K562 (cell line): ENCODE results near the gene PRM1. TPM values are rescaled to one million over a fixed set of nuclear protein-coding genes. Genes with fewer than 3 reads are reported as not detected.

Source experiments
- ATAC-seq: fragments of 200-7000 bp; cut with Tn5 transposase; 3 replicates; pipeline ENCODE4 v1.9.1; 2020; ENCODE audit warnings: moderate library complexity
- BruUV-seq: library from RNA; stranded (reverse); fragments of 400-500 nt; replicated peaks from 2 replicates; lab custom pipeline; 2021; lab: Mats Ljungman, UMichigan
- CTCF ChIA-PET: fragments of 300-600 bp; formaldehyde crosslinking; extraction: SDS; loops from one replicate; lab custom pipeline; 2021; ENCODE audit warnings: low intra/inter-chr PET ratio; lab: Yijun Ruan, JAX
- POLR2A ChIA-PET: fragments of 300-600, 350-650 bp; sonication (Branson Sonifier 250); formaldehyde crosslinking; extraction: SDS; loops from one replicate; lab custom pipeline; 2021; ENCODE audit warnings: antibody characterized with exemption, inconsistent platforms; lab: Yijun Ruan, JAX
- DNase-seq, 4 experiments: peaks; one replicate each; pipeline versions ENCODE4 v3.0.0 to v3.0.0-alpha.2; 2011 to 2018; ENCODE audit warnings: low spot score in 3 of 4, mixed read lengths in 3 of 4; ENCODE audit errors: extremely low read depth in 1 of 4
- FAIRE-seq: peaks from 2 replicates; lab custom pipeline; 2011; peaks lifted over from hg19 to GRCh38; lab: Jason Lieb, UNC
- H2AFZ ChIP-seq: 2 replicates; pipeline ENCODE4 v1.6.0; 2011; ENCODE audit warnings: low read depth, low read length, control low read depth, inconsistent platforms
- H3K27ac ChIP-seq: fragments of 200-600 bp; 3 replicates; pipeline ENCODE4 v1.8.0; 2011; ENCODE audit warnings: low read depth, mild to moderate bottlenecking, control low read depth, inconsistent platforms, low read length, moderate library complexity, mixed read lengths; ENCODE audit errors: extremely low read depth
- H3K27me3 ChIP-seq, 2 experiments: fragments of 300-600 bp in 1 of 2; 2 replicates in 1 of 2; 3 replicates in 1 of 2; pipeline versions ENCODE4 v1.6.0 to v1.8.0; 2011; ENCODE audit warnings: inconsistent platforms in 2 of 2, low read length in 2 of 2, mild to moderate bottlenecking in 1 of 2, mixed read lengths in 1 of 2, moderate library complexity in 1 of 2; ENCODE audit not compliant: control insufficient read depth in 2 of 2, insufficient read depth in 2 of 2
- H3K36me3 ChIP-seq: fragments of 300-600 bp; 3 replicates; pipeline ENCODE4 v1.8.0; 2011; ENCODE audit warnings: mild to moderate bottlenecking, low read length, inconsistent platforms; ENCODE audit not compliant: control insufficient read depth, insufficient read depth
- H3K4me1 ChIP-seq, 2 experiments: fragments of 200-600 bp in 1 of 2; replicated peaks in 1 of 2; 2 replicates in 1 of 2; 3 replicates in 1 of 2; pipeline versions ENCODE4 v1.5.1 to v1.8.0; 2011; ENCODE audit warnings: inconsistent platforms in 2 of 2, low read length in 2 of 2, mild to moderate bottlenecking in 1 of 2, mixed read lengths in 1 of 2, moderate library complexity in 1 of 2; ENCODE audit not compliant: control insufficient read depth in 2 of 2, insufficient read depth in 2 of 2
- H3K4me2 ChIP-seq: 2 replicates; pipeline ENCODE4 v1.6.1; 2011; ENCODE audit warnings: low read length, control low read depth, inconsistent platforms, mixed read lengths; ENCODE audit not compliant: insufficient read depth
- H3K4me3 ChIP-seq: fragments of 200-600 bp; sonication (generic), shearing (Covaris generic); 2 replicates; pipeline ENCODE4 v1.5.1; 2016; ENCODE audit warnings: control low read depth, inconsistent platforms
- H3K79me2 ChIP-seq: fragments of 200-600 bp; 3 replicates; pipeline ENCODE4 v1.8.0; 2011; ENCODE audit warnings: low read length, inconsistent platforms; ENCODE audit not compliant: control insufficient read depth, insufficient read depth
- H3K9ac ChIP-seq, 2 experiments: 2 replicates each; pipeline versions ENCODE4 v1.6.0 to v1.6.1; 2011; ENCODE audit warnings: low read depth in 2 of 2, low read length in 2 of 2, control low read depth in 1 of 2, inconsistent platforms in 1 of 2, mild to moderate bottlenecking in 1 of 2, mixed read lengths in 1 of 2; ENCODE audit not compliant: insufficient read depth in 1 of 2
- H3K9me1 ChIP-seq: one replicate; pipeline ENCODE4 v1.6.0; 2011; ENCODE audit warnings: inconsistent platforms, mild to moderate bottlenecking, low read length, moderate library complexity; ENCODE audit not compliant: control insufficient read depth, insufficient read depth
- H3K9me3 ChIP-seq: replicated peaks from 2 replicates; pipeline ENCODE4 v1.5.1; 2011; ENCODE audit warnings: low read depth, low read length, inconsistent platforms; ENCODE audit not compliant: control insufficient read depth, insufficient read depth
- H4K20me1 ChIP-seq: replicated peaks from 2 replicates; pipeline ENCODE4 v1.6.1; 2011; ENCODE audit warnings: low read length, inconsistent platforms, mixed read lengths; ENCODE audit not compliant: control insufficient read depth, insufficient read depth
- GTF2A2 ChIP-seq: IDR thresholded peaks from 2 replicates; pipeline ENCODE4 v1.6.1; 2016; ENCODE audit warnings: mild to moderate bottlenecking, missing genetic modification characterization, missing compliant biosample characterization
- HNRNPUL1 ChIP-seq: fragments of 200-400 bp; formaldehyde crosslinking; IDR thresholded peaks from 2 replicates; pipeline ENCODE4 v1.6.1; 2017; ENCODE audit warnings: low read length
- NBN ChIP-seq: fragments of 450-650 bp; IDR thresholded peaks from 2 replicates; pipeline ENCODE4 v1.6.1; 2016; ENCODE audit warnings: low read depth, mild to moderate bottlenecking
- POLR3A ChIP-seq: IDR thresholded peaks from 2 replicates; pipeline ENCODE4 v1.6.1; 2011; ENCODE audit warnings: borderline replicate concordance, mild to moderate bottlenecking, moderate library complexity; ENCODE audit not compliant: insufficient read length, insufficient read depth; ENCODE audit errors: extremely low read depth
- SMAD4 ChIP-seq: fragments of 250-450 bp; sonication (Bioruptor Pico); conservative IDR thresholded peaks from 2 replicates; pipeline ENCODE4 v1.8.0; 2021; ENCODE audit warnings: inconsistent platforms, mild to moderate bottlenecking, moderate library complexity
- U2AF2 ChIP-seq: fragments of 200-400 bp; formaldehyde crosslinking; optimal IDR thresholded peaks from 2 replicates; pipeline ENCODE3; 2017; ENCODE audit warnings: low read depth, mild to moderate bottlenecking, low read length
- ZBTB2 ChIP-seq: fragments of 450-650 bp; IDR thresholded peaks from 2 replicates; pipeline ENCODE4 v1.6.1; 2016; ENCODE audit warnings: antibody characterized with exemption
- in situ Hi-C: fragments of 300-500 bp; cut with MboI; formaldehyde crosslinking; loops from 4 replicates; pipeline ENCODE4 v1.15.0; 2018; ENCODE audit warnings: inconsistent platforms, mixed read lengths
- intact Hi-C: fragments of 100-400 bp; cut with micrococcal nuclease; formaldehyde crosslinking; loops from 2 replicates; pipeline ENCODE4 v1.14.2; 2022
- polyA plus RNA-seq, 8 experiments: library from polyadenylated mRNA; depleted of rRNA in 4 of 8; stranded (reverse) in 5 of 8; unstranded in 3 of 8; fragments of >200 nt; fragmentation: Nextera tagmentation in 2 of 8; fragmentation: Illumina TruSeq in 1 of 8; extraction: Ambion mirVana in 2 of 8; extraction: Trizol in 1 of 8; gene quantifications; 2 replicates each; pipeline versions ENCODE4 v1.2.1 to v1.2.3, GENCODE V29; 2011 to 2014; ENCODE audit warnings: inconsistent platforms in 1 of 8, missing spikeins in 1 of 8
- total RNA-seq, 7 experiments: library from RNA; depleted of rRNA in 6 of 7; stranded (reverse); fragments of >200 nt in 6 of 7; fragmentation: Illumina TruSeq in 2 of 7; extraction: Trizol in 2 of 7; gene quantifications; 2 replicates each; pipeline versions ENCODE4 v1.2.1 to v1.2.3, GENCODE V29; 2011 to 2021; ENCODE audit warnings: low replicate concordance in 1 of 7
- TF ChIP-seq, protein P1 (sequence below), 2 experiments: fragments of 150-350 bp in 1 of 2; IDR thresholded peaks; 2 replicates each; pipeline ENCODE4 v1.6.1; 2012 to 2016; ENCODE audit warnings: low read depth in 2 of 2, low read length in 2 of 2, mild to moderate bottlenecking in 1 of 2, moderate library complexity in 1 of 2
- TF ChIP-seq, protein P2 (sequence below): sonication (generic); formaldehyde crosslinking; IDR thresholded peaks from 2 replicates; pipeline ENCODE4 v1.8.0; 2022; ENCODE audit warnings: missing genetic modification reagents, mild to moderate bottlenecking, moderate library complexity, borderline replicate concordance

Gene PRM1
- total and polyA plus RNA-seq, 9 of the 15 experiments (the other 6 are each of a cell fraction or from before 2014, with no cell fraction given), result not detected

DNA sequence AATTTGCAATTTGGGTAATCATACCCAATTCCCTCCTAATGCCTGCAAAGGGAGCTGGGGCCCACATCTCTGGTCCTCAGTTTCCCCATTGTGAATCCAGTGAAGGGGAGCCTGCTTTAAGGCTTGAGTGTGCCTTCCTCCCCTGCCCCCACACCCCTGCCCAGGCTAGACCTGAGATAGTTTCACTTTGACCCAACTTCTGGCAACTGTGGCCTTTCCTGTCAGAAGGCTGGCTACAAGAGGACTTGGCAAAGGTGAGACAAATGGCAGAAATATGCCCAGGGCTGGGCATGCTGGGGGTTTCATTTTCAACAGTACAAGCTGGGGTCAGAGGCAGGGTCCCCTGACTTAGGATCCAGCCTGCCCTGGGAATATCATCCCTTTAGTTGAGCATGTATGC, 35.1 kb downstream of the PRM1 start:
- ATAC-seq (no peak), FAIRE-seq (no peak)
- CTCF ChIA-PET, result no interaction called here
- in situ Hi-C loops, result no loop called here
- no TSS peak for BruUV-seq
- Histone ChIP-seq H3K4me1 (peaks cover 9 to 14% of the 10 kb centered on the region in 2 experiments; a peak in 4 of 5 replicates), H3K9me1 (no peaks in the 10 kb centered on the region), H4K20me1 (no peaks in the 10 kb centered on the region; the same call in 1 of the 2 replicates), H3K36me3 (no peaks in the 10 kb centered on the region), H3K4me3 (no peak overlapping the region), H3K27me3 (no peaks in the 10 kb centered on the region)
- intact Hi-C loops, result no loop called here
- no peak for TF ChIP-seq GTF2A2
- no peak for TF ChIP-seq U2AF2
- no peak for TF ChIP-seq HNRNPUL1
- TF ChIP-seq NBN, result no peak
- TF ChIP-seq, protein P1, sequence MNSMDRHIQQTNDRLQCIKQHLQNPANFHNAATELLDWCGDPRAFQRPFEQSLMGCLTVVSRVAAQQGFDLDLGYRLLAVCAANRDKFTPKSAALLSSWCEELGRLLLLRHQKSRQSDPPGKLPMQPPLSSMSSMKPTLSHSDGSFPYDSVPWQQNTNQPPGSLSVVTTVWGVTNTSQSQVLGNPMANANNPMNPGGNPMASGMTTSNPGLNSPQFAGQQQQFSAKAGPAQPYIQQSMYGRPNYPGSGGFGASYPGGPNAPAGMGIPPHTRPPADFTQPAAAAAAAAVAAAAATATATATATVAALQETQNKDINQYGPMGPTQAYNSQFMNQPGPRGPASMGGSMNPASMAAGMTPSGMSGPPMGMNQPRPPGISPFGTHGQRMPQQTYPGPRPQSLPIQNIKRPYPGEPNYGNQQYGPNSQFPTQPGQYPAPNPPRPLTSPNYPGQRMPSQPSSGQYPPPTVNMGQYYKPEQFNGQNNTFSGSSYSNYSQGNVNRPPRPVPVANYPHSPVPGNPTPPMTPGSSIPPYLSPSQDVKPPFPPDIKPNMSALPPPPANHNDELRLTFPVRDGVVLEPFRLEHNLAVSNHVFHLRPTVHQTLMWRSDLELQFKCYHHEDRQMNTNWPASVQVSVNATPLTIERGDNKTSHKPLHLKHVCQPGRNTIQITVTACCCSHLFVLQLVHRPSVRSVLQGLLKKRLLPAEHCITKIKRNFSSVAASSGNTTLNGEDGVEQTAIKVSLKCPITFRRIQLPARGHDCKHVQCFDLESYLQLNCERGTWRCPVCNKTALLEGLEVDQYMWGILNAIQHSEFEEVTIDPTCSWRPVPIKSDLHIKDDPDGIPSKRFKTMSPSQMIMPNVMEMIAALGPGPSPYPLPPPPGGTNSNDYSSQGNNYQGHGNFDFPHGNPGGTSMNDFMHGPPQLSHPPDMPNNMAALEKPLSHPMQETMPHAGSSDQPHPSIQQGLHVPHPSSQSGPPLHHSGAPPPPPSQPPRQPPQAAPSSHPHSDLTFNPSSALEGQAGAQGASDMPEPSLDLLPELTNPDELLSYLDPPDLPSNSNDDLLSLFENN (IDR thresholded peaks at IDR 0.05; ENCODE audit: low read depth in 2 of 2, low read length in 2 of 2), result no peak
- no peak for TF ChIP-seq ZBTB2
- no peak for TF ChIP-seq SMAD4 (CRISPR knock-in tag)
- no peak for TF ChIP-seq POLR3A
- TF ChIP-seq, protein P2, sequence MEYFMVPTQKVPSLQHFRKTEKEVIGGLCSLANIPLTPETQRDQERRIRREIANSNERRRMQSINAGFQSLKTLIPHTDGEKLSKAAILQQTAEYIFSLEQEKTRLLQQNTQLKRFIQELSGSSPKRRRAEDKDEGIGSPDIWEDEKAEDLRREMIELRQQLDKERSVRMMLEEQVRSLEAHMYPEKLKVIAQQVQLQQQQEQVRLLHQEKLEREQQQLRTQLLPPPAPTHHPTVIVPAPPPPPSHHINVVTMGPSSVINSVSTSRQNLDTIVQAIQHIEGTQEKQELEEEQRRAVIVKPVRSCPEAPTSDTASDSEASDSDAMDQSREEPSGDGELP (CRISPR knock-in tag), result no peak
- TF ChIP-seq, all 486 proteins: peak for 0
- Histone ChIP-seq H3K9ac (no peak overlapping the region; a peak in 1 of 4 replicates), H3K79me2 (no peaks in the 10 kb centered on the region), H3K27ac (no peak overlapping the region), H2AFZ (no peak overlapping the region), H3K9me3 (no peaks in the 10 kb centered on the region), H3K4me2 (no peak overlapping the region)
- POLR2A ChIA-PET, result interaction anchor here (0.6 to 2.6 kb wide), 4 partner anchors 9 to 303 kb away, joined by 3 to 17 read pairs (median 4); no protein-coding TSS in a partner anchor
- DNase-seq, result no peak
